Esophagus muscularis mucosa (tissue), 4 donors: Measurements from ENCODE around the gene ID2. TPM values are rescaled to one million over a fixed set of nuclear protein-coding genes. Genes with fewer than 3 reads are reported as not detected.
A peak's percentile ranks its signal among the peaks of the same experiment; 100 is the strongest.

ENCODE experiments used
- DNase-seq: peaks from one replicate; pipeline ENCODE4 v3.0.0-alpha.2; 2017; ENCODE audit errors: extremely low spot score
- H3K27ac ChIP-seq, 4 donors: fragments of 200-600 bp; sonication (generic); replicated peaks in 1 of 4; 1 replicate in 3 of 4; 2 replicates in 1 of 4; pipeline ENCODE4 v1.5.1; 2016 to 2019; ENCODE audit warnings: mild to moderate bottlenecking in 1 of 4
- H3K27me3 ChIP-seq, 4 donors: fragments of 200-600 bp; sonication (generic); one replicate each; pipeline versions ENCODE4 v1.5.1 to v1.6.0; 2016 to 2019
- H3K36me3 ChIP-seq, 4 donors: fragments of 200-600 bp; sonication (generic); one replicate each; pipeline ENCODE4 v1.5.1; 2016 to 2019
- H3K4me1 ChIP-seq, 4 donors: fragments of 200-600 bp; sonication (generic); one replicate each; pipeline ENCODE4 v1.5.1; 2016 to 2019
- H3K4me3 ChIP-seq, 4 donors: fragments of 200-600 bp; sonication (generic); 1 replicate in 2 of 4; 2 replicates in 2 of 4; pipeline ENCODE4 v1.5.1; 2016 to 2019; ENCODE audit warnings: mild to moderate bottlenecking in 4 of 4, moderate library complexity in 1 of 4
- H3K9me3 ChIP-seq, 4 donors: fragments of 200-600 bp; sonication (generic); 1 replicate in 3 of 4; 2 replicates in 1 of 4; pipeline ENCODE4 v1.5.1; 2016 to 2019
- EP300 ChIP-seq: sonication (generic); formaldehyde crosslinking; IDR thresholded peaks from one replicate; pipeline ENCODE4 v1.6.1; 2017; ENCODE audit warnings: antibody characterized with exemption
- POLR2A ChIP-seq: fragments of 450-650 bp; IDR thresholded peaks from one replicate; pipeline ENCODE4 v1.6.1; 2017; ENCODE audit warnings: antibody characterized with exemption, moderate library complexity, mild to moderate bottlenecking, low read depth
- POLR2AphosphoS5 ChIP-seq, 2 donors: sonication (generic); formaldehyde crosslinking; IDR thresholded peaks; one replicate each; pipeline ENCODE4 v1.6.1; 2017; ENCODE audit warnings: antibody characterized with exemption in 2 of 2
- WGBS: methylation state at CpG from one replicate; pipeline ENCODE4 v1.1.5; 2018; 5-methylcytosine and 5-hydroxymethylcytosine counted together
- intact Hi-C: fragments of 100-400 bp; cut with DNase I; formaldehyde crosslinking; loops from one replicate; pipeline ENCODE4 v1.15.1; 2023
- total RNA-seq, 4 donors: library from RNA; depleted of rRNA; stranded (reverse); fragments of >200 nt; gene quantifications; one replicate each; pipeline versions ENCODE4 v1.1.0 to v1.2.1, GENCODE V29; 2016
- TF ChIP-seq, protein P1 (sequence below), 3 experiments: fragments of 200-600 bp in 2 of 3; fragments of 450-650 bp in 1 of 3; sonication (generic) in 2 of 3; IDR thresholded peaks; one replicate each; pipeline ENCODE4 v1.5.1; 2017 to 2019; ENCODE audit warnings: antibody characterized with exemption in 3 of 3, mild to moderate bottlenecking in 2 of 3, moderate library complexity in 1 of 3

The ID2 gene
- total RNA-seq, 4 donors from 2014 or later = 149 to 254 (median 187) TPM

DNA sequence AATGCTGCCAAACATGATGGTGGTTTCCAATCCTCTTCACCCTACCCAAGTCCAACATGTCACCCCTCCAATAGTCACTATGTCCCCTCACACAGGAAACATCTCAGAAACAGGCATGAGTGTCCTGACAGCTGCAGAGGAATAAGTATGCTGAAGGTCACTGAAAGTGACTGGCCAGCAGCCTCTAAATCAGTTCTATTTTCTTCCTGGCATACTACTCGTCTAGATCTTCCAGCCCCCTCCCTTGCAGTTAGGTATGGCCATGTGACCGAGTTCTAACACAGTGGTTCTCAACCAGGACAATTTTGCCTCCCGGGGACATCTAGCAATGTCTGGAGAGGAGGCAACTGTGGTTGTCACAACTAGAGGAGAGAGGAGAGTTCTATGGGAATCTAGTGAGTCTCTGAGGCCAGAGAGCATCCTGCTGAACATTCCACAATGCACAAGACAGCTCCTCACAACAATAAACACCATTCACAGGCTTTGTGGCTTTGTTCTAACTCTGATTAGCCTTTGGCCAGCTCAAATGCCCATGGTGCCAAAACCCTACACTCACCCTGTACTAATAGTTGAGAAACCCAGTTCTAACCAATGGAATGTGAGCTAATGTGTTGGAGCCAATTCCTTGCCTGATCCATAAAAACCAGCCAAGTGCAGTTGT lies 12.6 kb upstream of the ID2 start:
- Histone ChIP-seq H3K9me3 (peaks cover 0 to 8% (median 1%) of the 10 kb centered on the region in 4 donors), H3K27ac (no peak overlapping the region), H3K27me3 (no peaks in the 10 kb centered on the region), H3K4me3 (no peak overlapping the region), H3K4me1 (peaks cover 0 to 14% (median 9%) of the 10 kb centered on the region in 4 donors), H3K36me3 (no peaks in the 10 kb centered on the region)
- WGBS = 68% methylated on average over 3 of the region's 3 CpGs
- TF ChIP-seq POLR2AphosphoS5 (IDR thresholded peaks at IDR 0.05) = peak in 1 of 2 donors; percentile 8
- no peak for TF ChIP-seq POLR2A
- intact Hi-C loops = no loop called here
- no peak for DNase-seq

DNA sequence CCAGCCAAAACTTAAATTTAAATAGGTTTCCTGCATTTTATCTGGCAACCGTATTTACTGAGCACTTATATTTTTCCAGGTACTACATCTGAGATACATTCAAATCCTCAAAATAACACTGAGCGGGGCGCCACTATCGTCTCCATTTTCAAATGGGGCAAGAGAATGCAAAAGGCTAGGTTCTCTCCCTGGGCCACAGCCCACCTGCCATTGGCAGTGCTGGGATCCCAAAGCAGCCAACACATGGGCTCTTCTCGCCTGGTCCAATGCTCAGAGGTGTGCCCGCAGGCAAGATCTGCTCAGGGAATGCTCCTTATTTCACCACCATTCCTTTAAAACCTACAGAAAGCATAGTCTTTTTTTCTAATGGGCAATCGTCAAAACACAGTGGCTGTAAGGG lies 11.3 kb upstream of the ID2 start:
- H3K4me3 ChIP-seq = no peak overlapping the region
- intact Hi-C loops = loop anchor here (5.0 kb wide), 1 partner anchor 88 kb away; no protein-coding TSS in a partner anchor
- 91% methylated on average over 7 of the region's 7 CpGs for WGBS
- TF ChIP-seq EP300 = no peak
- no peak for TF ChIP-seq POLR2AphosphoS5 (IDR thresholded peaks at IDR 0.05)
- no peak for TF ChIP-seq POLR2A
- TF ChIP-seq, protein P1, sequence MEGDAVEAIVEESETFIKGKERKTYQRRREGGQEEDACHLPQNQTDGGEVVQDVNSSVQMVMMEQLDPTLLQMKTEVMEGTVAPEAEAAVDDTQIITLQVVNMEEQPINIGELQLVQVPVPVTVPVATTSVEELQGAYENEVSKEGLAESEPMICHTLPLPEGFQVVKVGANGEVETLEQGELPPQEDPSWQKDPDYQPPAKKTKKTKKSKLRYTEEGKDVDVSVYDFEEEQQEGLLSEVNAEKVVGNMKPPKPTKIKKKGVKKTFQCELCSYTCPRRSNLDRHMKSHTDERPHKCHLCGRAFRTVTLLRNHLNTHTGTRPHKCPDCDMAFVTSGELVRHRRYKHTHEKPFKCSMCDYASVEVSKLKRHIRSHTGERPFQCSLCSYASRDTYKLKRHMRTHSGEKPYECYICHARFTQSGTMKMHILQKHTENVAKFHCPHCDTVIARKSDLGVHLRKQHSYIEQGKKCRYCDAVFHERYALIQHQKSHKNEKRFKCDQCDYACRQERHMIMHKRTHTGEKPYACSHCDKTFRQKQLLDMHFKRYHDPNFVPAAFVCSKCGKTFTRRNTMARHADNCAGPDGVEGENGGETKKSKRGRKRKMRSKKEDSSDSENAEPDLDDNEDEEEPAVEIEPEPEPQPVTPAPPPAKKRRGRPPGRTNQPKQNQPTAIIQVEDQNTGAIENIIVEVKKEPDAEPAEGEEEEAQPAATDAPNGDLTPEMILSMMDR (IDR thresholded peaks at IDR 0.05) = no peak
- H3K36me3 ChIP-seq = no peaks in the 10 kb centered on the region
- no peak overlapping the region for H3K27ac ChIP-seq
- no peak for DNase-seq
- peaks cover 2 to 20% (median 12%) of the 10 kb centered on the region in 4 donors for H3K4me1 ChIP-seq
- H3K9me3 ChIP-seq = peaks cover 0 to 15% (median 5%) of the 10 kb centered on the region in 4 donors
- H3K27me3 ChIP-seq = no peaks in the 10 kb centered on the region

DNA sequence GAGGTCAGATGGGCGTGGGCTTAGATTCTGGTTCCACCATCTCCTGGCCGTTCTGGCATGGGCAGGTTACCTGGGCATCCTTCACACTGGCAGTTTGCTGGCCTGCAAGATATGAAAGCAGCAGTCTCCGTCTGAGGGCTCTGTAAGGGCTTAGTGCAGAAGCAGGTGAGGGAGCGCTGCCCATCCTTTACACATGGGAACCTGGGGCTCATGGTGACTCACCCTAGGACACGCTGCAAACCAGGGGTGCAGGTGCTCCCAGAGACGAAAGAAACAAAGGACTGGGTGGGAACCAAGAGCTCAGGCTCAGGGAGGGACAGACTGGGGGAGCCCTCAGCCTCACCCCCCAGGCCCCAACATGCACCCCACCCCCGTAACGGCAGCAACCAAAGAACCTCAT lies 10.7 kb upstream of the ID2 start:
- intact Hi-C loops = loop anchor here (5.0 kb wide), 1 partner anchor 89 kb away; no protein-coding TSS in a partner anchor
- WGBS = 91% methylated on average over 7 of the region's 8 CpGs
- Histone ChIP-seq H3K36me3 (no peaks in the 10 kb centered on the region), H3K4me3 (no peak overlapping the region), H3K27ac (no peak overlapping the region), H3K4me1 (peaks cover 8 to 25% (median 18%) of the 10 kb centered on the region in 4 donors), H3K27me3 (no peaks in the 10 kb centered on the region), H3K9me3 (peaks cover 0 to 15% (median 5%) of the 10 kb centered on the region in 4 donors)
- TF ChIP-seq, protein P1 (IDR thresholded peaks at IDR 0.05) = no peak
- no peak for TF ChIP-seq EP300
- no peak for TF ChIP-seq POLR2A
- no peak for TF ChIP-seq POLR2AphosphoS5 (IDR thresholded peaks at IDR 0.05)
- no peak for DNase-seq

DNA sequence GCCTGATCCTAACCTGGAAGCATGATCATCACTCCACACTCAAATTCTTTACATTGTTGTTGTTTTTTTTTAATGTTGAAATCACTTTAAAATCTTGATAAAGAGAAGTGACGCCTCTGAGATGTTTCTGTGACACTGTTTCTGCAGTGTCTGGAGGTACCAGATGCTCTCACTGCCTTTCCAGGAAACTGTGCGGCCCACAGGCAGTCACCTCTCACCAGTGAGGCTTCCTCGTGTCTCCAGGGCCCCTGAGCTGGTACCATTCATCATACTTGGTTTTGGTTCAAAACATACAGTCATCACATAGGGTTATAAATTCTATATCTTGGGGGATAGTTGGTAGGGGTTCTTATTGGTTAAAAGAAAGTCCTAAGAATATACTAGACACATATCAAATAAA lies 10.1 kb upstream of the ID2 start:
- TF ChIP-seq, protein P1 (IDR thresholded peaks at IDR 0.05) = no peak
- TF ChIP-seq POLR2AphosphoS5 (IDR thresholded peaks at IDR 0.05) = no peak
- no peak for TF ChIP-seq EP300
- no peak for TF ChIP-seq POLR2A
- Histone ChIP-seq H3K9me3 (peaks cover 0 to 15% (median 5%) of the 10 kb centered on the region in 4 donors), H3K4me1 (peaks cover 12 to 32% (median 23%) of the 10 kb centered on the region in 4 donors), H3K27ac (no peak overlapping the region), H3K36me3 (no peaks in the 10 kb centered on the region), H3K27me3 (no peaks in the 10 kb centered on the region), H3K4me3 (no peak overlapping the region)
- 92% methylated on average over 3 of the region's 3 CpGs for WGBS
- intact Hi-C loops = loop anchor here (5.0 kb wide), 1 partner anchor 90 kb away; no protein-coding TSS in a partner anchor
- no peak for DNase-seq

DNA sequence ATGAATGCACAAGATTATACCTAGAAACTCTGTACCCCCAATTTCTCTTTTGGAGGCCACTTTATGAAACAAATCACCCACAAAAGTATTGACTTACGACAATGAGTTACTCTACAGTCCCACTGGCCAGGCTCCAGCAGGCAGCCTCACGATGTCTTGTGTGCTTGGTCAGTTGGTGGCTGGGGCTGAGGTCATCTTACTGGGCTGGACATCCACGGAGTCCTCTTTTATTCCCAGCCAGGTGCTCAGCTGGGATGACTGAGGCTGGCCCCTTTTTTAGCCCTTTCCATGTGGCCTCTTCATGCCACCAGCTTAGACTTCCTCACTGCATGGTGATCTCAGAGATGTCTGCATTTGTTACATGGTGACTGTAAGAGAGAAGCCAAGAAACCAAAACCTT lies 8.9 kb upstream of the ID2 start:
- H3K27me3 ChIP-seq = no peaks in the 10 kb centered on the region
- H3K4me3 ChIP-seq = no peak overlapping the region
- intact Hi-C loops = loop anchor here (5.0 kb wide), 1 partner anchor 91 kb away; no protein-coding TSS in a partner anchor
- H3K27ac ChIP-seq = no peak overlapping the region
- WGBS = 89% methylated on average over 3 of the region's 3 CpGs
- peaks cover 0 to 15% (median 5%) of the 10 kb centered on the region in 4 donors for H3K9me3 ChIP-seq
- DNase-seq = no peak
- TF ChIP-seq EP300 (no peak), POLR2AphosphoS5 (IDR thresholded peaks at IDR 0.05) (no peak), POLR2A (no peak)
- TF ChIP-seq, protein P1 (IDR thresholded peaks at IDR 0.05) = no peak
- H3K36me3 ChIP-seq = no peaks in the 10 kb centered on the region
- peaks cover 24 to 43% (median 34%) of the 10 kb centered on the region in 4 donors for H3K4me1 ChIP-seq
